Cardiac muscle cell (in vitro differentiated cells and primary cell): ENCODE data around the gene TPM4. TPM values are rescaled to one million over a fixed set of nuclear protein-coding genes. Genes with fewer than 3 reads are reported as not detected.
"Not testable (repeated sequence)": the region's sequence is repeated elsewhere in the genome, so short reads cannot be mapped to it uniquely, and the experiment has no call there.

Source experiments
- DNase-seq, 2 donors: peaks; one replicate each; pipeline versions ENCODE4 v3.0.0 to v3.0.0-alpha.2; 2010 to 2017; ENCODE audit warnings: low read depth in 1 of 2, low spot score in 1 of 2
- H3K27ac ChIP-seq: fragments of 200-600 bp; sonication (generic); 2 replicates; pipeline ENCODE4 v1.5.1; 2016
- H3K27me3 ChIP-seq: fragments of 200-600 bp; sonication (generic); 2 replicates; pipeline ENCODE4 v1.6.0; 2016; ENCODE audit warnings: control low read depth
- H3K36me3 ChIP-seq: fragments of 200-600 bp; sonication (generic); 2 replicates; pipeline ENCODE4 v1.5.1; 2016; ENCODE audit warnings: control low read depth
- H3K4me1 ChIP-seq: fragments of 200-600 bp; sonication (generic); 2 replicates; pipeline ENCODE4 v1.8.1; 2017; ENCODE audit warnings: low read depth, mild to moderate bottlenecking, mixed run types
- H3K4me3 ChIP-seq: fragments of 200-600 bp; sonication (generic); 2 replicates; pipeline ENCODE4 v1.5.1; 2016; ENCODE audit warnings: mild to moderate bottlenecking
- H3K9me3 ChIP-seq: fragments of 200-600 bp; sonication (generic); 2 replicates; pipeline ENCODE4 v1.5.1; 2017; ENCODE audit warnings: low read depth, mild to moderate bottlenecking, control low read depth
- CTCF ChIP-seq: IDR thresholded peaks from 2 replicates; pipeline ENCODE4 v1.5.1; 2012; ENCODE audit warnings: low read depth, mild to moderate bottlenecking, low read length
- polyA plus RNA-seq: library from polyadenylated mRNA; unstranded; fragments of >200 nt; fragmentation: Nextera tagmentation; extraction: Ambion mirVana; gene quantifications from 2 replicates; pipeline ENCODE4 v1.2.1, GENCODE V29; 2016
- total RNA-seq: library from RNA; depleted of rRNA; stranded (reverse); fragments of >200 nt; gene quantifications from 2 replicates; pipeline ENCODE4 v1.2.3, GENCODE V29; 2016

Gene TPM4
- total and polyA plus RNA-seq, 2 experiments from 2014 or later: 118 to 268 TPM

GRCh38 chr19:16115301-16116039 lies 39.2 kb downstream of the TPM4 start:
- Histone ChIP-seq H3K27me3 (no peaks in the 10 kb centered on the region), H3K27ac (no peak overlapping the region), H3K36me3 (peaks cover 11% of the 10 kb centered on the region), H3K4me3 (no peak overlapping the region), H3K9me3 (no peaks in the 10 kb centered on the region), H3K4me1 (peaks cover 4% of the 10 kb centered on the region)
- no peak for DNase-seq
- TF ChIP-seq CTCF: no peak

GRCh38 chr19:16116067-16116466 lies 39.8 kb downstream of the TPM4 start:
- no peak for TF ChIP-seq CTCF
- Histone ChIP-seq H3K4me3 (no peak overlapping the region), H3K36me3 (peaks cover 13% of the 10 kb centered on the region), H3K9me3 (no peaks in the 10 kb centered on the region), H3K27ac (no peak overlapping the region), H3K27me3 (no peaks in the 10 kb centered on the region), H3K4me1 (peaks cover 4% of the 10 kb centered on the region)
- no peak for DNase-seq

GRCh38 chr19:16117594-16118033 lies 41.3 kb downstream of the TPM4 start:
- Histone ChIP-seq H3K4me1 (peaks cover 4% of the 10 kb centered on the region), H3K9me3 (no peaks in the 10 kb centered on the region), H3K27ac (no peak overlapping the region), H3K36me3 (peaks cover 27% of the 10 kb centered on the region), H3K4me3 (no peak overlapping the region), H3K27me3 (no peaks in the 10 kb centered on the region)
- DNase-seq: no peak
- TF ChIP-seq CTCF: no peak

GRCh38 chr19:16118489-16119033 lies 42.3 kb downstream of the TPM4 start:
- no peak for TF ChIP-seq CTCF
- peaks cover 33% of the 10 kb centered on the region for H3K36me3 ChIP-seq

GRCh38 chr19:16119075-16119857 lies 43.0 kb downstream of the TPM4 start:
- H3K4me1 ChIP-seq, H3K4me3 ChIP-seq, H3K27me3 ChIP-seq, H3K9me3 ChIP-seq, H3K27ac ChIP-seq, DNase-seq: not testable (repeated sequence)
- H3K36me3 ChIP-seq: peaks cover 33% of the 10 kb centered on the region

More at GRCh38 chr19:16118489-16119033, 42.3 kb downstream of the TPM4 start:
- DNase-seq: no peak
- Histone ChIP-seq H3K9me3 (no peaks in the 10 kb centered on the region), H3K27me3 (no peaks in the 10 kb centered on the region), H3K4me1 (no peaks in the 10 kb centered on the region), H3K4me3 (no peak overlapping the region), H3K27ac (no peak overlapping the region)

- H3K27me3 ChIP-seq: no peaks in the 10 kb centered on the region
- H3K4me1 ChIP-seq: no peaks in the 10 kb centered on the region
- H3K36me3 ChIP-seq: peaks cover 37% of the 10 kb centered on the region
- no peak overlapping the region for H3K27ac ChIP-seq
- no peak overlapping the region for H3K4me3 ChIP-seq
- DNase-seq: no peak
- TF ChIP-seq CTCF: no peak
- no peaks in the 10 kb centered on the region for H3K9me3 ChIP-seq
Observed at GRCh38 chr19:16121141-16121540, 44.8 kb downstream of the TPM4 start.
